GM20000 (cell line): Measurements from ENCODE around the gene FGFRL1.

Source experiments
- DNase-seq: peaks from one replicate; pipeline ENCODE4 v3.0.0; 2012; ENCODE audit warnings: low spot score
- TF ChIP-seq, protein P1 (sequence below): IDR thresholded peaks from 2 replicates; pipeline ENCODE4 v1.5.1; 2012; ENCODE audit warnings: mild to moderate bottlenecking, control low read depth; ENCODE audit errors: extremely low read depth, missing control alignments

FGFRL1 gene

DNA sequence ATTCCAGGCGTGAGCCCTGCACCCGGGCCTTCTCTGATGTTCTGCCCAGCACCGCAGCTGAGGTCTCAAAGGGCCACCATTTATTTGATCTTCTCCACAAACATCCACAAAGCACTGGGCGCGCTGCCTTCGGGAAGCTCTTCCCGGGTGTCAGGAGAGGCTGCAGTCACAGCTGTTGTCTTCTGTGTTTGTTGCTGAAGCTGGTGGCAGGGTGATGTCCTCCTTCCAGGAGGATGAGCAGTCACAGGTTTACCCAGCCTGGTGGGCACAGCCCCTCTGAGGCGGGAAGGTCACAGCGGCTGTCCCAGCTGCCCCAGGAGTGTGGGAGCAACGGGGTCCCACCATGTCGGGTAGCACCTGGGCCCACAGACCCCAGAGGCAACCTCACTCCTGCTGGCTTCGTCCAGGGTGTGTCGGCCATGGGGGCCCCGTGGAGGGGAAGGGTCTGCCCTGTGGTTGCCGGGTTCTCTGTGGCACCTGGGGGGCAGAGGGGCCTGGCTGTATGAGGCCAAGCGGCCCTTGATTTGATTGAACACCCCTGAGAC, 27.6 kb downstream of the FGFRL1 start:
- DNase-seq = no peak
- TF ChIP-seq, protein P1, sequence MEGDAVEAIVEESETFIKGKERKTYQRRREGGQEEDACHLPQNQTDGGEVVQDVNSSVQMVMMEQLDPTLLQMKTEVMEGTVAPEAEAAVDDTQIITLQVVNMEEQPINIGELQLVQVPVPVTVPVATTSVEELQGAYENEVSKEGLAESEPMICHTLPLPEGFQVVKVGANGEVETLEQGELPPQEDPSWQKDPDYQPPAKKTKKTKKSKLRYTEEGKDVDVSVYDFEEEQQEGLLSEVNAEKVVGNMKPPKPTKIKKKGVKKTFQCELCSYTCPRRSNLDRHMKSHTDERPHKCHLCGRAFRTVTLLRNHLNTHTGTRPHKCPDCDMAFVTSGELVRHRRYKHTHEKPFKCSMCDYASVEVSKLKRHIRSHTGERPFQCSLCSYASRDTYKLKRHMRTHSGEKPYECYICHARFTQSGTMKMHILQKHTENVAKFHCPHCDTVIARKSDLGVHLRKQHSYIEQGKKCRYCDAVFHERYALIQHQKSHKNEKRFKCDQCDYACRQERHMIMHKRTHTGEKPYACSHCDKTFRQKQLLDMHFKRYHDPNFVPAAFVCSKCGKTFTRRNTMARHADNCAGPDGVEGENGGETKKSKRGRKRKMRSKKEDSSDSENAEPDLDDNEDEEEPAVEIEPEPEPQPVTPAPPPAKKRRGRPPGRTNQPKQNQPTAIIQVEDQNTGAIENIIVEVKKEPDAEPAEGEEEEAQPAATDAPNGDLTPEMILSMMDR = no peak

DNA sequence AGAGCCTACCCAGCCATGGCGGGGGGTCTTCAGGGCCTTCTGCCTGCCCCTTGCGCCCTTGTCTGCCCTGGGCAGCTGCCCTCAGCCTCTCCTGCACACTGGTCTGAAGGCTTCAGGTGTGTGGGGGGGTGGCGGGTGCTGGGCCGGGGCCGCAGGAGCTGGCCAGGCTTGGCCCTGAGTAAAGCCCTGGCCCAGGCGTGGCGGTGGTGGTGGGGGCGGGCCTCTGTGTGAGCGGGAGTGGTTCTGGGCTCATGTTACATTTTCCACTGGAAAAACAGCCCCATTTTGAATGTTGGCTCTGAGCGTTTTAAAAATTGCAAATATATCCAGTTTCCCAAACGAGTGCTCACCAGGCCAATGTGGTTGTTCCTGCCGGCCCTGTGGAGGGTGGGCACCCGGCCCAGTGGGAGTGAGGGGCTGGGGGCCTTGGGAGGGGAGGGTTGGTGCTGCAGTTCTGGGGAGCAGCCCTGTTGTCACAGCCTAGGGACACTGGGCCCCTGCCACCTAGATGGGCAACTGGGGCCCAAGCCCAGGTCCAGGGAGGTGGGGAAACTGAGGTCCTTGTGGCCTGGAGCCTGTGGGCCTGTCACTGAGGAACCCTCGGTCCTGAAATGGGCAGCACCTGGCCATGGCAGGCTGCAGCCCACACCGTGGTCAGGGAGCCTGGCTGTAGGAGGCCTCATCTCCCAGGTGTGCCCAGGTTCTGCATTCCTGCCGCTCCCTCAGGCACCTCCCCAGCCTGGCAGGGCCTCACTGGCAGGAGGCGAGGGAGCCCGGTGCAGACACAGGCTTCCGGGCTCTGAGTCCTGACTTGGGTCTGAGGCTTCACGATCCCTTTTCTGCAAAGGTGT, 28.3 kb downstream of the FGFRL1 start:
- TF ChIP-seq, protein P1 = no peak
- no peak for DNase-seq

DNA sequence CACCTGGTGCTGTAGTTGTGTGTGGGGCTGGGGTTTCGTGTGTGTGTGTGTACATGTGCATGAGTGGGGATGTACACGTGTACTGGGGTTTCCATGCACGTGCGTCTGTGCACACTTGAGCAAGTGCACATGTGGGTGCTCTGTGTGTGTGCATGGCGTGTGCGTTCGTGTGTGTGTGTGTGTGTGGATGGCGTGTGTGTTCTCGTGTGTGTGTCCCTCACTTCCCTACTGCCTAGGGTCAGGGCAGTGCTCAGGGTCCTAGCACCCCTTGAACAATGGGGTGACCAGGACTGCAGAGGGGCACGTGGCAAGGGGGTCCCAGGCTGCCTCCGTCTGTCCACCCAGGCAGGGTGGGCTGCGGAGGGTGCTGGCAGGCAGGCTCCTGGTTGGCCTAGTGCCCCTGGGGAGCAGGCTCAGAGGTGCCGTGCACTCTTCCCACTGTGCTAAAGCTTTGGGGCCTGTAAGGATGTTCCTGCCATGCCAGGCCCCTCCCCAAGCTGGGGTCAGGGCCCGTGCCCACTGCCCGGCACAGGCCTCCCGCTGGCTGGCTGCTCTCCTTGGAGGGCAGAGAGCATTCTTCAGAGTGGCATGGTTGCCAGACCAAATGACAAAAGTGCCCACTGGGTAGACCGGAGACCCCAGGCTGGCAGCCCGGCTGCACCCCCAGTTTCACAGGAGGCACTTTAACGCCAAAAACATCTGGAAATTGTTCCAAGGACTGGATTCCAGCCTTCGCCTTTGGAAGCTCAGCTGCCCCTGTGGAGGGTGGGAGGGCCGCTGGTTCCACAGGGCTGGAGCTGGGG, 29.1 kb downstream of the FGFRL1 start:
- TF ChIP-seq, protein P1 = no peak
- DNase-seq = no peak

DNA sequence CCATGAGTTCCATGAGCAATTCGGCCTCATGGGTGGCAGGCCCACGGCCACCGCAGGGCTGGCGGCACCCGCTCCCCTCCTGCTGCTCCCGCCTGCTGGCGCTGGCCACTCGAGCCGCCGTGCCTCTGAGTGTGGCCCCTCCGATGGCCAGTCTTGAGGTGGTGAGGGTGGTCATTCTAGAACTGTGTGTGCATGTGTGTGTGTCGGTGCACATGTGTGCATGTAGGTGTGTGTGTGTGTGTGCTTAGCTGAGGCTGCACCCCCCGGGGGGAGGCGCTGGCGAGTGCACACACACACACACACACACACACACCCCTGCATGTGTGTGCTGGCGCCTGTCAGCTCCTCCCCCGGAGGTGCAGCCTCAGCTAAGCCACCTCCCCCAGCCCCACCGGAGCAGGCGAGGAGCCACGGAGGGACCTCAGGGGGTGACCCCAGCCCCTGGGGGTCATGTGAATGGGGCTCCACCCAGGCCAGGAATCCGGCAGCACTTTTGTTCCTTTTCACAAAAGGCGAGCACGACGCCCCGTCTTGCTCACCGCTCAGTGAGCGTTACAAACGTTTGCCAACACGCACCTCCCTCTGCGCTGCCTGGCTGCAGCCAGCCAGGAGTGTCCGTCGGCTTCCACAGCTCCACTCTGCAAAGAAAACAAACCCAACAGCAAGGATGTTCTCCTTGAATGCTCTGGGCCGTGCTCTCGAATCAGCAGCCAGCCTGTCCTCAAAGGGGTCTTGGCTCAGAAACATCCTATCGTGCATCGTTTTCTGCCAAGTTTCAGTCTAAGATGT, 29.9 kb downstream of the FGFRL1 start:
- TF ChIP-seq, protein P1 = no peak
- DNase-seq = no peak

DNA sequence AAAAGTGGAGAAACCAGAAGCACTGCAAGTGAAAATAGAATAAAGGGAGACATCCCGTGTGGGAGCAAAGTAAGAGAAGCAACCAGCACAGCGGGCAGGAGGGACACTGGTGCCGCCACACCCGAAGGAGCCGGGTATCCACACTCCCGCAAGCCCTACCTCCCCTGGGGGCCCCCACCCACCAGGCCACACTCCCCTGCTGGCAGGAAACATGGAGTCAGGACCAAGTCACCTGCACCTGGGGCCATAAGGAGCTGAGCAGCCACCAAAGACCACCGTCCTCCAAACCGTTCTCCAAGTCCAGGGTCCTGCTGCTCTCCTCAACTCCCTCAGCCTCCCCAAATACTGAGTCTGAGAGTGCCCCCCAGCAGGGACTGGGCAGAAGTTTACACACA, 30.5 kb downstream of the FGFRL1 start:
- TF ChIP-seq, protein P1 = no peak
- DNase-seq = no peak

DNA sequence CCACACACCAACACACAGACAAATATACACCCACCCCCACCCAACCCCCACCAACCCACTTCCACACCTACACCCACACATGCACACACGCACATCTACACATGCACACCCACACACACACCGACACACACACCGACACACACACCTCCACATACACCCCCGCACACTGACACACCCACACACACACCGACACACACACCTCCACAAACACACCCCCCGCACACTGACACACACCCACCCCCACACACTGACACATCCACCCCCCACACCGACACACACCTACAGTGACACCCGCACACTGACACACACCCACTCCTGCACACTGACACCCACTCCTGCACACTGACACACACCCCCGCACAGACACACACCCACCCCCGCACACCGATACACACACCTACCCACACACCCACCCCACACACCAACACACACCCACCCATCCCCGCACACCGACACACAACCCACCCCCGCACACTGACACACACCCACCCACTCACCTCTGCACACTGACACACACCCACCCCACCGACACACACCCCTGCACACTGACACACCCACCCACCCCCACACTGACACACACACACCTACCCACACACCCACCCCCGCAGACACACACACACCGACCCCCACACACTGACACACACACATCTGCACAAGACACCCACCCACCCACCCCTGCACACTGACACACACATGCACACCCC, 31.1 kb downstream of the FGFRL1 start:
- no peak for DNase-seq
- TF ChIP-seq, protein P1 = no peak
